Activated naive CD4-positive, alpha-beta T cell treated with Interleukin-2 at 50 U/mL for 16 hours (primary cell): ENCODE data around the gene HSD17B8.

Experiments
- DNase-seq: peaks from one replicate; pipeline ENCODE4 v3.0.0-alpha.2; 2020

HSD17B8 gene

DNA sequence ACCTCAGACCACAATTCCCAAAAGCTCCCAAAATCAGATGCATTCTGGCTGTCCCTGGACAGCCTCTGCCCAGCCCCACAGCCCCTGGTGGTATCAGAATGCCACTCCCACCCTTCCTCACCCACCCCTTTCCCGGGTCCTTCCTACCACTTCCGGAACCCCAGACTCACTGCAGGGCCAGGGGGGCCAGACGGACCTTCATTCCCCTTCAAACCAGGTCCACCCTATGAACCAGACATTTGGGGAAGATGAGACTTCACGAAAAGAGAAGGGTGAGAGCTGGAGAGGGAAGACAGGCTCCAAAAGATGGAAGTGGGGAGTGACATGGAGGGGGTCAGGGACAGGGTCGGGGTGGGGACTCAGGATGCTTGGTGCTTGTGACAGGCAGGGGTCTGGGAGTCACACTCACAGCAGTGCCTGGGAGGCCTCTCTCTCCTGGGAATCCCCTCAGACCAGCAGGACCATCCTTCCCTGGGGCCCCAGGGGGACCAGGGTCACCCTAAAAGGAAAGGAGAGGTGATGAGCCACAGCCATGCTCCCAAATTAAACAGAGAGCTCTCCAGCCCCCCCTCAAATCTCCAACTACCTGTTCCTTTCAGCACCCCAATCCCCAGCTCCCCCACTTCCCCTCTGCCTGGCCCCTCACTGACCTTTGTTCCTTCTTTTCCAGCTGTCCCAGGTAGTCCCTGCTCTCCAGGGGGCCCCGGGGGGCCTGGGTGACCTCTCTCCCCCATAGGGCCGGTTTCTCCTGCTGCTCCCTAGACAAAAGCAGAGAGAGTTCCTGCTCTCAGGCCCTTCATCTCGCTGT, 32.4 kb upstream of the HSD17B8 start:
- no peak for DNase-seq

- DNase-seq, result no peak
These were observed 31.5 kb upstream of the HSD17B8 start for GRCh38 chr6:33172688-33173534.

- no peak for DNase-seq
These were observed 30.8 kb upstream of the HSD17B8 start for GRCh38 chr6:33173535-33174180.

DNA sequence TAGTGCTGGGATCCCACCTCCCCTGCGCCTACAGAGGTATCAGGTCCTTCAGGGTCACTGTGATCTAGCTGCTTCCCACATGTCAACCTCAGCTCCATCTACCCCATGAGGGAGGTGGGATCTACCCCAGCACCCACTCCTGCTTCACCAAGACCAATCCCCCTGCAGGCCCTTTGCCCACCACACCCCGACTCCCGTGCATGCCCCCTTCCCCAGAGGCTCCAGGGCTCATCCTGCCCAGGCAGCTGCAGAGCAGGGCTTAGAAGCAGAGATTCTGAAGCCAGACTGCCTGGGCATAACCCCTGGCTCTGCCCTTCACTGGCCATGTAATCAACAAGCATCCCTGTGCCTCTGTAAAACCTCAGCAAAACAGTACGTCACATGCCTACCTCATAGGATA, 29.7 kb upstream of the HSD17B8 start:
- no peak for DNase-seq

DNA sequence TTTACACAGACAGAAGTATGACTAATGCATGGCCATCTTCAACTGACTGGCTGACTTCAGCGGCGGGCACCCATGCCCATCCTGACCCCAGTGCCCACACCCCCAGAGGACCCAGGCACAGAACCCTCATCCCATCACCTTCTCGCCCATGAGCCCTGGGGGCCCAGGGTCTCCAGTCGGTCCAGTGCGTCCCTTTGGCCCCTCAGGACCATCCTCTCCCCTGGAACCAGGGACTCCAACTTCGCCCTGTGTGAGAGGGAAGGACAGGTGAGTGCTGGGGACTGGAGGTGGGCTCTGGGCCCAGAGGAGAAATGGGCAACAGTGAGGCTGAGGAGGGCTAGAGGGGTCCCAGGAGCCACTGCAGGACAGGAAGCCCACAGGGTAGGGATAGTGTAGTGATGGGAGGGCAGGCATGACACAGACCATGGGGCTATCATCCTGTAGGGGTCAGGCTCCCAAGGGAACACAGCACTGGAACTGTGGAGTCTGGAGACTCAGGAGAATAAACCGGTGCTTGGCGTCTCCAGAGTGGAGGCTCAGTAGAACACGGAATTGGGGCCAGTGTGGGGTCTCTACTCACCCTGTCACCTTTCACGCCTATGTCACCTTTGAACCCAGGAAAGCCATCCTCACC, 28.9 kb upstream of the HSD17B8 start:
- no peak for DNase-seq

- no peak for DNase-seq
These were observed 27.5 kb upstream of the HSD17B8 start for GRCh38 chr6:33176906-33177305.

DNA sequence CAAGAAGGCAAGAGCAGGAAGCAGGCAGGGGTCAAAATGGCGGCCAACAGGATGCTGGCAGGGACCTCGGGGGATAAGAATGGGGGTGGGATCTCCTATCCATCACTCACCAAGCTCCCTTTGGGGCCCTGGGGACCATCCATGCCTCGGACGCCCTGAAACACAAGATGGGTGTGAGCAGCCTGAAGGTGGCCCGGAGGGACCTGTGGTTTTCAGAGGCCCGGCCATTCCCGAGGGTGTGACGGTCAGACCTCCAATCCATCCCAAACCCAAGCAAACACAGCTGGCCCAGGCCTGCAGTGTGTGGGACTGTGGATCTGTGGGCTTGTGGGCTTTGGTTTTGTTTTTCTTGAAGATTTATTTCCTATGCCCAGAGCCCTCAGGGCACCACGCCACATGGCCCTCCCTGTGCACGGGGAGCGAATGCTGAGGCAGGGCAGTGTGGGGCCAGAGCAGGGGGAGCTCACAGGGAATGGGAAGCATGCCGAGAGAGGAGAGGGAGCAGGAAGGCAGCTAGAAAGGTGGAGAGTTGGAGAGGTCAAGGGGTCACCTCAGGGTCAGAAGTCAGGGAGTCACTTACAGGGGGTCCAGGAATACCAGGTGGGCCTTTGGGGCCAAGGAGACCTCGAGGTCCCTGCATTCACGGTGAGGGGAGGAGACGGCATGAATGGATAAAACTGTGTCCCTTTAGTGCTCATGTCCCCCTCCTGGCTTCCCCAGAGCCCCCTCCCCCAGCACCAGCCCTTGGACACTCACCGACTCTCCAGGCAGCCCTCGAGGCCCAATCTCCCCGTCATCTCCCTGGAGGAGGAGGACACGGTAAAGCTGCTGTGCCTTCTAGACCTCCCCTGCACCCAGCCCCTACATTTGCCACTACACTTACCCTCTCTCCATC, 26.7 kb upstream of the HSD17B8 start:
- DNase-seq, result no peak

GRCh38 chr6:33178755-33179475, 25.5 kb upstream of the HSD17B8 start:
- no peak for DNase-seq

DNA sequence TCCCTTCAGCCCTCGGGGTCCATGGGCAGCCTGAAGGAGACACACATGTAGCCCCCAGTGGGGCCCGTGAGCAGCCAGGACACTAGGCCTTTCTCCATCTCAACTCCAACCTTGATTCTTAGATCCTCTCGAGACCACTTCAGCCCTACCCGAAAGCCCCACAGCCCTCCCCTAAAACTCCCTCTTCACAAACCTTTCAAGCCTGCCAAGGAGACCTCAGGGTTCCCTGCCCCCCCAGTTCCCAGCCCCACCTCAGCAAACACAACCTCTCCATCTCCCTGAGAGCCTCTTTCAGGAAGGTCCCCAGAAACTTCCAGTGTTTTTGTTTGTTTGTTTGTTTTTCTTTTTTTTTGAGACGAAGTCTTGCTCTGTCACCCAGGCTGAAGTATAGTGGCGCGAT, 23.3 kb upstream of the HSD17B8 start:
- DNase-seq, result no peak

DNA sequence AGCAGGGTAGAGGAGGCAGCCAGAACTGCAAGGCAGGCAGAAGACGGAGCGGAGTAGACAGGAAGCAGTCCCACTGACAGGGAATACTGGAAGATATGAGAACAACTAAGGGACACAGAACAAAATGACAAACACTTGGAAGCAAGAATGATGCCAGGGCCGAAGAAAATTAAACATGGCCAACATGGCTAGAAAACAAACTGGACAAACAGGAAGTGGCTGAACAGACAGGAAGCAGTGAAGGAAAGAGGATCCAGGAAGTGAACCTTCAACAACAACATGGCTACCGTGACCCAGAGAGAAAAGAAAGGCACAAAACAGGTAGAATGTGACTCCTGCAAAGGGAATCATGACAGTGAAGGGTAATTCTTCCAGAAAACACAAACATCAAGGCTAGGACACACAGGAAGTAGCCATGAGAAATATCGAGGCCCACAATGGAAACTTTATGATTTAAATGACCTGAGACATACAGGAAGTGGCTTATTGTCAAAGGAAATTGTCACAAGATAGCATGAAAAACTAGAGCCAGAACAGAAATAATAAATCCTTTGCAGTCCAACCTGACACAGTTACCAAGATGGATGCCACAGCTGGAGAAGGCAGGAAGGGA, 21.3 kb upstream of the HSD17B8 start:
- DNase-seq, result no peak

DNA sequence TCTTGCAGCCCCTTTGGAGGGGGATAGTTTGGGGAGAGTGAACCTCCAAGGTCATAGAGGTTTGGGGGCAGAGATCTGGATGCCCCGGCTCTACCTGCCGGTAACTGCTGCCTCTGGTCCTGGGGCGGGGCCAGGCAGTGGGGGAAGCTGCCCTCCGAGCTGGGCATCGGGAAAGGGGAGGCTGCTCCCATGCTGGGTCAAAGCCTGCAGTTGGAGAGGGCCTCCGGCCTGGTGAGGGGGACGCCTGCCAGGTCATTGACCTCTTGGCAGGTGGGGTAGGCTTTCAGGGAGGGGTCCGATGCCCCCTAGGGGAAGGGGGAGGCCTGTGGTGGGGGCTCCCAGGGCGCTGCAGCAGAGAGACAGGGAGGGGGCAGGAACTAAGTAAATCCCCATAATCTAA, 19.3 kb upstream of the HSD17B8 start:
- no peak for DNase-seq

GRCh38 chr6:33185654-33186187, 18.7 kb upstream of the HSD17B8 start:
- DNase-seq, result no peak

GRCh38 chr6:33187809-33188208, 16.6 kb upstream of the HSD17B8 start:
- no peak for DNase-seq

DNA sequence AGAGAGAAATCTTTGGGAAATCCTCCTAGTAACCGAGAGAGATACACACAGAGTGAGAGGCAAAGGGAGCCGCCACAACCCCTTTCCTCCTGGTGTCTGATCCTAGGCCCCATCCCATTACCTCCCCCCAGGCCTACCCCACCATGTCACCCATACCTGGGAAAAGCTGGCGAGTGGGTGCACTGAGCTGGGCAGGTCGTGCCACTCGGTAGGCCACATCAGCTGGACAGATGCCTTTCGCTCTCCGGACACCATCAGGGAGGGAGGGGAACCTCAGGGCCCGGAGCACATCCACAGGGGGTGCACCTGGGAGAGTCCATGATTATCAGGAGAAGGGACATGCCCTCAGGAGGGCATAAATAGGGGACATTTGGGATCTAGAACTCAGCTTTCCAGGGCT, 15.3 kb upstream of the HSD17B8 start:
- no peak for DNase-seq

GRCh38 chr6:33189625-33190448, 14.6 kb upstream of the HSD17B8 start:
- DNase-seq, result no peak

GRCh38 chr6:33190504-33191107, 13.8 kb upstream of the HSD17B8 start:
- DNase-seq, result no peak

DNA sequence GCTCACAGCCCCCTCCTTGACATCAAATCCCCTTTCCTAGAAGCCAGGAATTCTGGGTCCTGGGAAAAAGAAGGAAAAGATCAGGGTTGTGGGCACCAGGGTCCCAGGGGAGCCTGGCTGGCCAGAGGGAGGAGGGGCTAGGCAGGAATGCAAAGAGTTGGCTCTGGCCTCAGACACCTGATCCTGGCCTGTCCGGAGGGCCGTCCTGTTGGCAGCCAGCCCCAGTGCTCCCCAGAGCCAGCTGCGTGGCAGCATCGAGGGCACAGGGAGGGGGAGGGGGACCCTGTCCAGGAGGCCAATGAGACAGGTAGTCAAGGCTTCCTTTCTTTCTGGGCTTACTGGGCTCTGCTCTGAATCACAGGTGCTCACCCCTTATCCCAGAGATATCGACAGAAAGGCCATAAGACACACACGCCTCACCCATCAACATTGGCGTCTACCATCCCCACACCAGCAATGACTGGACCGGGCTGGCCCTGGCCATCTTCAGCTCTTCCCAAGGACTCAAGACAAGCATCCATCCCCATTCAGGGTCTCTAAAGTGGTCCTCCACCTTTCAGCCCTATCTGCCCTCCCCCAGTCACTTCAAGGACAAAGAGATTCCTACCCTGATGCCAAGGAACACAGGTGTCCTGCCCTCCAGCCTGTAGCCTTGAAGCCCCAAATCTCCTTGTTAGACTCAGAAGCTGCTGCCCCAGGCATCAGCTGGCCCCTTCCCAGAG, 12.9 kb upstream of the HSD17B8 start:
- DNase-seq, result no peak

DNA sequence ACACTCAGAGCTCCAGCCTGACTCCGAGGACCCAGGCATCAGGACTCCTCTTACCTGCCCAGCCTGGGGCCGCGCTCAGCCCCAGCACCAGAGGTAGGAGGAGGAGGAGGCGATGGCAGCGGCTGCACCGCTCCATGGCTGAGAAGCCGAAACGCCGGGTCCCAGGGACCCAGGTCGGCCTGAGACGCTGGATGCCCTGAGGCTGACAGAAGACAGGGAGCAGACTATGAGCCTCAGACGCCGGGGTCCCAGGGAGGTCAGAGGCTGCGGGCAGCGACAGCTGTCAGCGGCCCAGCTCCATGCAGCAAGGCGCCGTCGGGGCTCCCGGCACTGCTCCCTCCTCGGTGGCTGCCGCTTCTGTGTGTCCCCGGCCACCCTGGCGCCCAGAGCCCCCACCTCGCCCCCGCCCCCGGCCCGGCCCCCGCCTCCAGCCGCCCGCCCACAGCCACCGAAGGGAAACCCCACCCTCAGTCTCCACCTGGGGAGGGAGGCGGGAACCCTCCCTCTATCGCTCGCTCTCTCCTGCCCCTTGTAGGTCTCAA, 12.3 kb upstream of the HSD17B8 start, which contains the start of gene COL11A2:
TSS of gene COL11A2 (minus strand) at position 363 of the 542 bp plus-strand sequence. CDS start at position 136, 227 bp downstream.
- DNase-seq, result no peak
